PFSK-1 (cell line): ENCODE data around the gene CYB561D1.
A peak's percentile ranks its signal among the peaks of the same experiment; 100 is the strongest.

ENCODE experiments used
- POLR2AphosphoS5 ChIP-seq: IDR thresholded peaks from 2 replicates; pipeline ENCODE4 v1.6.1; 2012; ENCODE audit warnings: low read depth, mild to moderate bottlenecking, control low read depth, low read length, moderate library complexity
- REST ChIP-seq, 2 experiments: IDR thresholded peaks; 2 replicates each; pipeline versions ENCODE4 v1.6.1 to v1.8.0; 2011 to 2012; ENCODE audit warnings: low read depth in 2 of 2, low read length in 2 of 2, control low read depth in 1 of 2, inconsistent platforms in 1 of 2, mild to moderate bottlenecking in 1 of 2, moderate library complexity in 1 of 2; ENCODE audit not compliant: insufficient read depth in 1 of 2
- SIN3A ChIP-seq: IDR thresholded peaks from 2 replicates; pipeline ENCODE4 v1.6.1; 2012; ENCODE audit warnings: mild to moderate bottlenecking, low read length, moderate library complexity, borderline replicate concordance; ENCODE audit not compliant: insufficient read depth
- TAF1 ChIP-seq: IDR thresholded peaks from 2 replicates; pipeline ENCODE4 v1.6.1; 2012; ENCODE audit warnings: low read length, control low read depth, borderline replicate concordance; ENCODE audit not compliant: insufficient read depth

- TF ChIP-seq POLR2AphosphoS5 = peak; percentile 55; the same call in 1 of the 2 replicates
- TF ChIP-seq REST (IDR thresholded peaks at IDR 0.05; ENCODE audit: insufficient read depth in 1 of 2, low read depth in 2 of 2, low read length in 2 of 2) = no peak
- TF ChIP-seq TAF1 = no peak
- TF ChIP-seq SIN3A = no peak
Measured at GRCh38 chr1:109493805-109494539, at the start of gene CYB561D1.
